IPS-18c (cell line): Measurements from ENCODE around the gene AKT1.
"Not testable (repeated sequence)": the region's sequence is repeated elsewhere in the genome, so short reads cannot be mapped to it uniquely, and the experiment has no call there.

Experiments
- H3K4me3 ChIP-seq: 2 replicates; pipeline ENCODE4 v1.7.0; 2013; ENCODE audit warnings: low read depth, mild to moderate bottlenecking, low read length, moderate library complexity; ENCODE audit not compliant: insufficient read depth
- H3K9me3 ChIP-seq: one replicate; pipeline ENCODE4 v1.6.1; 2013; ENCODE audit warnings: mild to moderate bottlenecking, low read length, moderate library complexity; ENCODE audit not compliant: control insufficient read depth, insufficient read depth

Gene AKT1

GRCh38 chr14:104821229-104821945 lies 25.8 kb upstream of the AKT1 start:
- H3K4me3 ChIP-seq, result no peak overlapping the region
- H3K9me3 ChIP-seq, result peaks cover 2% of the 10 kb centered on the region

- H3K9me3 ChIP-seq, result peaks cover 2% of the 10 kb centered on the region
- H3K4me3 ChIP-seq, result no peak overlapping the region
Measured at GRCh38 chr14:104820669-104821228, 25.2 kb upstream of the AKT1 start.

- peaks cover 2% of the 10 kb centered on the region for H3K9me3 ChIP-seq
- no peak overlapping the region for H3K4me3 ChIP-seq
Measured at GRCh38 chr14:104819361-104819781, 23.8 kb upstream of the AKT1 start.

- H3K9me3 ChIP-seq, result peaks cover 2% of the 10 kb centered on the region
- H3K4me3 ChIP-seq, result no peak overlapping the region
Measured at GRCh38 chr14:104818714-104819161, 23.2 kb upstream of the AKT1 start.

GRCh38 chr14:104817930-104818713 lies 22.6 kb upstream of the AKT1 start:
- no peak overlapping the region for H3K4me3 ChIP-seq

GRCh38 chr14:104816616-104816884 lies 21.0 kb upstream of the AKT1 start:
- H3K4me3 ChIP-seq, result peak overlapping the region; percentile 96
- H3K9me3 ChIP-seq, result peaks cover 2% of the 10 kb centered on the region

More at GRCh38 chr14:104817930-104818713, 22.6 kb upstream of the AKT1 start:
- peaks cover 2% of the 10 kb centered on the region for H3K9me3 ChIP-seq

GRCh38 chr14:104814701-104815100 lies 19.2 kb upstream of the AKT1 start:
- H3K4me3 ChIP-seq, H3K9me3 ChIP-seq: not testable (repeated sequence)

GRCh38 chr14:104813286-104813685 lies 17.7 kb upstream of the AKT1 start:
- H3K9me3 ChIP-seq, result no peaks in the 10 kb centered on the region
- no peak overlapping the region for H3K4me3 ChIP-seq

- no peak overlapping the region for H3K4me3 ChIP-seq
- no peaks in the 10 kb centered on the region for H3K9me3 ChIP-seq
Measured at GRCh38 chr14:104810316-104810715, 14.8 kb upstream of the AKT1 start.

GRCh38 chr14:104808456-104808855 lies 12.9 kb upstream of the AKT1 start:
- Histone ChIP-seq H3K4me3 (no peak overlapping the region), H3K9me3 (no peaks in the 10 kb centered on the region)

- Histone ChIP-seq H3K4me3 (no peak overlapping the region), H3K9me3 (no peaks in the 10 kb centered on the region)
Measured at GRCh38 chr14:104806625-104807465, 11.3 kb upstream of the AKT1 start.

- H3K4me3 ChIP-seq, result no peak overlapping the region
- no peaks in the 10 kb centered on the region for H3K9me3 ChIP-seq
Measured at GRCh38 chr14:104805941-104806624, 10.5 kb upstream of the AKT1 start.

- no peak overlapping the region for H3K4me3 ChIP-seq
- H3K9me3 ChIP-seq, result no peaks in the 10 kb centered on the region
Measured at GRCh38 chr14:104805326-104805678, 9.8 kb upstream of the AKT1 start.

GRCh38 chr14:104804481-104805325 lies 9.2 kb upstream of the AKT1 start:
- Histone ChIP-seq H3K9me3 (no peaks in the 10 kb centered on the region), H3K4me3 (no peak overlapping the region; the same call in 1 of the 2 replicates)

- no peak overlapping the region for H3K4me3 ChIP-seq
- H3K9me3 ChIP-seq, result no peaks in the 10 kb centered on the region
Measured at GRCh38 chr14:104803912-104804410, 8.4 kb upstream of the AKT1 start.

GRCh38 chr14:104803280-104803911 lies 7.8 kb upstream of the AKT1 start:
- no peak overlapping the region for H3K4me3 ChIP-seq
- H3K9me3 ChIP-seq, result no peaks in the 10 kb centered on the region
